GM19468 (cell line): ENCODE data around the gene PRR5.

Experiments
- ATAC-seq: cut with Tn5 transposase; IDR thresholded peaks from one replicate; pipeline ENCODE4 v1.9.1; 2021; ENCODE audit warnings: mild to moderate bottlenecking, moderate library complexity, moderate number of reproducible peaks; ENCODE audit not compliant: unreplicated experiment; ENCODE audit errors: extremely low read depth

PRR5 gene

DNA sequence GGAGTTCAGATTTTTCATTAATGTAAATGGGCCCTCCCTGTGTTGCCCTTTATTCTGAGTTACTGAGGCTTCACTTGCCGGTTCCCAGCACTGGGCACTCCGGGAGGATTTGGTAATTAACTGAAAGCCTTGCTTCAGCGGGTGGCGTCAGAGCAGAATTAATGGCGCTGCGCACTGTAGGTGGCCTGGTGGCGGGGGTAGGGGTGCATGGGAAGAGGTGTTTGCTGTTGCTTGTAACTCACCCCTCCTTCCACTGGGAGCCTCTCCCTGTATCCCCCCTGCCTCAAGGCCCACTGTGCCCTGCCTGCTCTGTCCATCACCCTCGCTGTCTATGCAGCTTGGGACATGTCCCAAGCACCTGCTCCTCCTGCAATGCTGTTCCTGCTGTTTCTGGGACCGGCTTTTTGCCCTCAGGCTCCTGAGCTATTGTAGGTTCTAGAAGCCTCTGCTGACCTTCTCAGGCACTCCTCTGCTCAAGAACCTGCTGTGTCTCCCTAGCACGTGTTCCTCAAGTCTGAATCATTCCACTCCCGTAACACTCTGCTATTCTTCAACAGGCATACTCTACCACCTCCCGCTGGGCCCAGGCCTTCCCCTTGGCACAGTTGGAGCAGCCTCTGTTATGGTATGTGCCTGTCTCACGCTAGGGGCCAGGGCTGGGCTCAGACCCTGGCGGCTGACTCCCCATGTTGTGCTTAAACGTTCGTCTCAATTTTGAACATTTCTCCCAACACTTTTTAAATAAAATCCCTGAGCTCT lies 74.8 kb downstream of the PRR5 start:
- ATAC-seq = no peak

DNA sequence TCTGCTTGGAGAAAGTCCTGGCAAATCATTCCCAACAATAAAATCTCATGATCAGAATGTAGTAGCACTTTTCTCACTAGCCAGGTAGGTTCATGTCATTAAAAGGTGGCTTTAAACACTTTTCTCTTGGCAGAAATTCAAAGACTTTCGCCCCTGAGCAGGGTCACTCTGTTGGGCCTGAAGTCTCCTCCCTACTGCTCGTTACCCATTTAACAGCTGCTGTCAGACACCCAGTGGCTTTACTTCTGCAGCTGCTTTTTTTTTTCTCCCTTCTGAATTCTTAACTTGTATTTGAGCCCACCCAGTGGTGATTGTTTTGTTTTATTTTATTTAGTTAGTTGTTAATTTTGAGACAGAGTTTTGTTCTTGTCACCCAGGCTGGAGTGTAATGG lies 75.4 kb downstream of the PRR5 start:
- no peak for ATAC-seq

DNA sequence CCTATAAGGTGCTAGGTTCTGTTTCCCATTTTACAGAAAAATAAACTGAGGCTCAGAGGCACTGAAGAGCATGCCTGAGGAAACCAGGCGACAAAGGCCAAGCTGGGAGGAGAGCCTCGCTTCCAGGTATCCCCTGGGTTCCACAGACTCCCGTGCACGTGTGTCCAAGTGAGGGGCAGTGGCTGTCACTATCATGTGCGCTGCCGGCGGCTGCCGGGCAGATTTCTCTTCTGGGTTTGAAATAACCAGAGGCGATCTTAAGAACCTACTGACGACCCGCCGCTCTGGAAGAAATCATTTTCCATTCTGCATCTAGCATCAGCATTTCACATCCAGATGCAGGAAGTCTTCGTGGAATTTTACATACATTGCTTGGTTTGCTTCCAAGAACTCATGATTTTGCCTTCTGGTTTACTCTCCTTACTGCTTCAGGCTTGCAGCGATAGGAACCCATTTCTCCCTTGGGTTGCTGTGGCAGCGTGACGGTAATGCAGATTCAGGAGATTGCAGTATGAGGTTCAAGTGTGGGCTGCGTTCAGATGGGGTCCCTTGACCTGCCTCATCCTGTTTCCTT lies 79.0 kb downstream of the PRR5 start:
- ATAC-seq = no peak

DNA sequence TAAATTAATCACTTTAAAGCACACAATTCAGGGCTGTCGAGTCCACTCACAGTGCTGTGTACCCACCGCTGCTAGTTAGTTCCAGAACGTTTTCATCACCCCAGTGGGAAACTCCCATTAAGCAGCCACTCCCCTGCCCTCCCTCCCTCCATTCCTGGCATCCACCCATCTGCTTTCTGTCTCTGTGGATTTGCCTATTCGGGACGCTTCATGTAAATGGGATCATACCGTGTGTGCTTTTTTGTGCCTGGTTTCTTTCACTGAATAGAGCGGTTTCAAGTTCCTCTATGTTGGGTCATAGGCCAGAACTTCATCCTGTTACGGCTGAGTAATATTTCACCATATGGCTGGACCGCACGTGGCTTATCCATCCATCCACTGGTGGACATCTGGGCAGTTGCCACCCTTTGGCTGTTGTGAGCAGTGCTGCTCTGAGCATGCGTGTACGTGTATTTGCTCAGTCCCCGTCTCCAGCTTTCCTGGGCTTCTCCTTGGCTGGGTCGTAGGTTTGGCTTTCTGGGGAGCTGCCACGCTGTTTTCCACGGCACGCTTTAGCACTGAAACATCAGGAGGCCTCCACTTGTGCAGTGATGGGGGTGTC lies 80.5 kb downstream of the PRR5 start:
- no peak for ATAC-seq

DNA sequence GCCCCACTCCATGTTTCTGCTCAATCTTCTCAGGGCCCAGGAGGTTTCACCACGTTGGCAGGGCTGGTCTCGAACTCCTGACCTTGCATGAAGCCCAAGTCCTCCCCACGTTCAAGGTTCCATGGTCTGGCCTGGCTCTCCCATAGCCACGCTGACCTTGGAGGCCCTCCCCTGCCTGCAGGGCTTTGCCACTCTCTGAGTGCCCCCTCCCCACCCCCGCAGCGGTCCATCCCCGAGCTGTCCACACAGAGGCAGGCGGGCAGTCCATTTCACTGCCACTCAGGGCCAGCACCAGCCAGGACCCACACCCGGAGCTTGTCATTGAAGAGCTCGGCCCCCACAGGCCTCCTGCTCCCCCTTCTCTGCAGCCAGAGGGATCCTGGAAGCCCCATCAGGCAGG lies 81.1 kb downstream of the PRR5 start:
- no peak for ATAC-seq

DNA sequence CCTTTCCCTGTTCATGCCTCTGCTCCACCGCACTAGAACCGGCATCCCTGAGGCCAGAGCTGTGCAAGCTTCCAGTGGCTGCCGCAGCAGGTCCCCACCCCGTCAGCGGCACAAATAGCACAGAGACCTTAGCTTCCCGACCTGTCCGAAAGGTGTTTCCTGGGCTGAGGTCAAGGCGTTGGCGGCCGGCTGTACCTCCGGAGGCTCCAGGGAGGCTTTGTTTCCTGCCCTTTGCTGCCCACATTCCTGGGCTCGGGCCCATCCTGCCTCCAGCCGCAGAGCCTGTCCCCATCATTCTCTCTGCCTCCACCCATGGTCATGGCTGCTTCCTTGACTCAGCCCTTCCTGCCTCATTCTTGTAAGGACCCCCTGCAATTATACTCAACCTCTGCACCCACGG lies 81.6 kb downstream of the PRR5 start:
- ATAC-seq = no peak

DNA sequence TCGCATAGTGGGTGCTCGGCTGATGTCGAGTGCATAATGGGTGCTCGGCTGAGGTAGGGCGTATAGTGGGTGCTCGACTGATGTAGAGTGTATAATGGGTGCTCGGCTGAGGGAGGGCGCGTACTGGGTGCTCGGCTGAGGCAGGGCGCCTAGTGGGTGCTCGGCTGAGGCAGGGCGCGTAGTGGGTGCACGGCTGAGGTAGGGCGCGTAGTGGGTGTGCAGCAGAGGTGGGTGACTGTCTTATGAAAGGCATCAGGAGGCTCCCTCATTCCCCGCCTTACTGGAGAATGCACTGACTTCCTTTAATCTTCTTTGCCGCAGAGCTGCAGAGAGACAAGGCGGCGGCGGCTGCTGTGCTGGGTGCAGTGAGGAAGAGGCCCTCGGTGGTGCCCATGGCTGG lies 84.1 kb downstream of the PRR5 start:
- ATAC-seq = no peak

DNA sequence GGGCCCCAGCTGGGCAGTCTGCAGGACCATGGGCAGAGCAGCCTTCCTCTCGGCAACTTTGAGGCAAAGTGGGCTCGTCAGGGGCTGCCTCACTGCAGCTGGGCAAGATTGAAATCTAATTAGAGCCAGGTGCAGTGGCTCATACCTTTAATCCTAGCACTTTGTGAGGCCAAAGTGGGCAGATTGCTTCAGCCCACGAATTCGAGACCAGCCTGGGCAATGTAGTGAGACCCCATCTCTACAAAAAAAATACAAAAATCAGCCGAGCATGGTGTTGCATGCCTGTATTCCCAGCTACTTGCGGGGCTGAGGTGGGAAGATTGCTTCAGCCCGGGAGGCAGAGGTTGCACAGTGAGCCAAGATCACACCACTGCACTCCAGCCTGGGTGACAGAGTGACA lies 84.6 kb downstream of the PRR5 start:
- no peak for ATAC-seq
